ENCODE data around the gene MTX3. TPM values are rescaled to one million over a fixed set of nuclear protein-coding genes. Genes with fewer than 3 reads are reported as not detected.

MTX3 gene
- total and polyA plus RNA-seq, 2 donors (not counting 3 experiments of a cell fraction or from before 2014, with no cell fraction given), result 2.9 to 8.3 TPM

DNA sequence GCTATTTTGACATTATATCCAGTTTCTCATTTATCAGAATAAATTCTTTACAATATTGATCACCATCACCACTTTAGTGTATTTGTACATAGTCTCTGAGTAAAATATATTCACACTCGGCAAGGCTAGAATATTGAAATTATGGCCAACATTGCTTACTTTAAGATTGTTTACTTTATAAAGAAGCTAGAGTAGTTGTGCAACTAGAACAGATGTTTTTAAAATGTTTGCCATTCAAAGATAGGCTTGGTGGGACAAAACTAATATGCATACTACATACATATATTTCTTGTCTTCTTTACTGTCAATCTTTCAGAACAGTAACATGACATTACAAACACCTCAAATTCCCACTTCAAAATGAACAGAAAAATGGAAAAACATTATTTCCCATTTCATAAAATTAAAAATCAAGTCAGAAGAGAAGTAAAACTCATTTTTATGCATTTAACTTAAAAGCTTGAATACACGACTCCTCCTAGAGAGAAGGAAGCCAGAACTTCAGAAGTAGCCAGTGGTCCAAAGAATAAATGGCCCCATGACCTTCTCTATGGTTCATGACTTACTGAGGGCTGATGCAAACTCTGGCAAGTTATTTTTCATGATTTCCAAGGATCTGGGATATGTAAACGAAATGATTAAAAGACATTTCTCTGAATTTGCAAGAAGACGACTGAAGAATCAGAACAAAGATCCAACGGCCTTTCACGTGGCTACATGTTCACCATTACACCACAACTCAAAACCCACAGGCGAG lies 14.1 kb downstream of the MTX3 start:
- Histone ChIP-seq H3K9me3 (replicated peaks; ENCODE audit: control insufficient read depth, insufficient read depth, low read length) (no peaks in the 10 kb centered on the region), H3K4me3 (replicated peaks in 1 of 3; ENCODE audit: insufficient read depth in 1 of 3, low read depth in 1 of 3, low read length in 3 of 3) (no peak overlapping the region), H3K4me2 (ENCODE audit: insufficient read depth, low read length) (no peak overlapping the region), H3K79me2 (ENCODE audit: control insufficient read depth, insufficient read depth, low read length) (no peaks in the 10 kb centered on the region), H3K27ac (ENCODE audit: insufficient read depth, low read depth, low read length) (no peak overlapping the region), H3K27me3 (ENCODE audit: control insufficient read depth in 2 of 2, insufficient read depth in 2 of 2, low read length in 2 of 2) (no peaks in the 10 kb centered on the region), H3K36me3 (ENCODE audit: control insufficient read depth in 2 of 2, extremely low read depth in 1 of 2, insufficient read depth in 2 of 2, low read length in 2 of 2) (no peaks in the 10 kb centered on the region), H2AFZ (ENCODE audit: low read depth, low read length) (no peak overlapping the region), H3K9ac (replicated peaks; ENCODE audit: extremely low read depth, insufficient read depth, low read length) (no peak overlapping the region), H3K4me1 (ENCODE audit: control insufficient read depth, extremely low read depth, insufficient read depth, low read length) (peaks cover 2% of the 10 kb centered on the region), H4K20me1 (replicated peaks; ENCODE audit: control insufficient read depth, extremely low read depth, insufficient read depth, low read length) (no peaks in the 10 kb centered on the region), H3K9me1 (replicated peaks; ENCODE audit: control insufficient read depth, extremely low read depth, insufficient read depth, low read length) (no peaks in the 10 kb centered on the region)
- DNase-seq (ENCODE audit: low read depth, low spot score) (no peak), FAIRE-seq (no peak)
- ChIA-PET CTCF (no interaction called here), POLR2A (no interaction called here)
- no TSS peak for BruUV-seq (replicated peaks)
- dilution Hi-C loops (cut with MboI; ENCODE audit: extremely low pct_ligation_motif_present, low sequenced_read_pairs) (no loop called here), intact Hi-C loops (cut with micrococcal nuclease) (no loop called here)
- TF ChIP-seq POLR2AphosphoS5 (IDR thresholded peaks at IDR 0.05; ENCODE audit: insufficient read depth, low read depth, low read length) (no peak), FOS (IDR thresholded peaks at IDR 0.05; ENCODE audit: borderline replicate concordance, insufficient read depth, low read length) (no peak), JUN (IDR thresholded peaks at IDR 0.05; ENCODE audit: borderline replicate concordance, insufficient read depth, insufficient read length, low read depth) (no peak), EZH2 (IDR thresholded peaks at IDR 0.05; ENCODE audit: borderline replicate concordance, low read depth, low read length, severe bottlenecking) (no peak), MYC (IDR thresholded peaks at IDR 0.05; ENCODE audit: low read depth, low read length) (no peak), GATA2 (IDR thresholded peaks at IDR 0.05; ENCODE audit: insufficient read depth, insufficient read length, low read depth, low read length) (no peak), POLR2A (IDR thresholded peaks at IDR 0.05; ENCODE audit: low read depth, low read length) (no peak)
- TF ChIP-seq, protein P1, sequence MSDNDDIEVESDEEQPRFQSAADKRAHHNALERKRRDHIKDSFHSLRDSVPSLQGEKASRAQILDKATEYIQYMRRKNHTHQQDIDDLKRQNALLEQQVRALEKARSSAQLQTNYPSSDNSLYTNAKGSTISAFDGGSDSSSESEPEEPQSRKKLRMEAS (IDR thresholded peaks at IDR 0.05; ENCODE audit: insufficient read depth, insufficient read length), result no peak
- TF ChIP-seq, protein P2, sequence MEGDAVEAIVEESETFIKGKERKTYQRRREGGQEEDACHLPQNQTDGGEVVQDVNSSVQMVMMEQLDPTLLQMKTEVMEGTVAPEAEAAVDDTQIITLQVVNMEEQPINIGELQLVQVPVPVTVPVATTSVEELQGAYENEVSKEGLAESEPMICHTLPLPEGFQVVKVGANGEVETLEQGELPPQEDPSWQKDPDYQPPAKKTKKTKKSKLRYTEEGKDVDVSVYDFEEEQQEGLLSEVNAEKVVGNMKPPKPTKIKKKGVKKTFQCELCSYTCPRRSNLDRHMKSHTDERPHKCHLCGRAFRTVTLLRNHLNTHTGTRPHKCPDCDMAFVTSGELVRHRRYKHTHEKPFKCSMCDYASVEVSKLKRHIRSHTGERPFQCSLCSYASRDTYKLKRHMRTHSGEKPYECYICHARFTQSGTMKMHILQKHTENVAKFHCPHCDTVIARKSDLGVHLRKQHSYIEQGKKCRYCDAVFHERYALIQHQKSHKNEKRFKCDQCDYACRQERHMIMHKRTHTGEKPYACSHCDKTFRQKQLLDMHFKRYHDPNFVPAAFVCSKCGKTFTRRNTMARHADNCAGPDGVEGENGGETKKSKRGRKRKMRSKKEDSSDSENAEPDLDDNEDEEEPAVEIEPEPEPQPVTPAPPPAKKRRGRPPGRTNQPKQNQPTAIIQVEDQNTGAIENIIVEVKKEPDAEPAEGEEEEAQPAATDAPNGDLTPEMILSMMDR (IDR thresholded peaks at IDR 0.05; ENCODE audit: extremely low read depth in 1 of 2, insufficient read depth in 1 of 2, low read depth in 1 of 2, low read length in 2 of 2), result no peak
